ENCODE measurements around the gene PTAFR. TPM values are rescaled to one million over a fixed set of nuclear protein-coding genes. Genes with fewer than 3 reads are reported as not detected.

The PTAFR gene
- total RNA-seq, 5 donors from 2014 or later (not counting 1 experiment from before 2014, with no cell fraction given), result 0.37 to 3.8 (median 0.95) TPM

GRCh38 chr1:28172713-28173150 is 3.8 kb downstream of the PTAFR start:
- no peak overlapping the region for H3K27ac ChIP-seq (ENCODE audit: low read length)
- Mint-ChIP-seq H3K4me3 (peak overlapping the region; percentile 17 to 78 (median 59)), H3K4me1 (peaks cover 43 to 67% (median 45%) of the 10 kb centered on the region in 3 donors), H3K27ac (peak overlapping the region; percentile 47 to 64), H3K9me3 (no peaks in the 10 kb centered on the region), H3K27me3 (no peaks in the 10 kb centered on the region), H3K36me3 (no peaks in the 10 kb centered on the region)
- peaks cover 17 to 54% of the 10 kb centered on the region in 2 experiments for H3K4me1 ChIP-seq (ENCODE audit: control insufficient read depth in 1 of 2, extremely low read depth in 1 of 2, insufficient read depth in 2 of 2, low read length in 2 of 2)
- DNase-seq (peak in 21 of 35 experiments; percentile 3 to 51 (median 24)), ATAC-seq (replicated peaks in 1 of 4) (peak in 2 of 4 experiments; percentile 35 to 43)
- H3K36me3 ChIP-seq (ENCODE audit: control insufficient read depth in 2 of 2, extremely low read depth in 1 of 2, insufficient read depth in 1 of 2, low read length in 1 of 2), result no peaks in the 10 kb centered on the region
- no peak overlapping the region for H3K4me3 ChIP-seq (ENCODE audit: control insufficient read depth in 1 of 2, extremely low read depth in 1 of 2, low read length in 1 of 2)
- CTCF ChIA-PET, result no interaction called here
- WGBS (ENCODE audit: insufficient coverage), result 10% methylated on average over 4 of the region's 8 CpGs
- peaks cover 0 to 17% of the 10 kb centered on the region in 2 experiments for H3K27me3 ChIP-seq (replicated peaks in 1 of 2; ENCODE audit: control insufficient read depth in 2 of 2, extremely low read depth in 1 of 2, insufficient read depth in 2 of 2, low read length in 1 of 2)
- H3K9me3 ChIP-seq, result no peaks in the 10 kb centered on the region
- POLR2A ChIA-PET, result interaction anchor here in 1 of 2 donors (0.6 to 0.7 kb wide), 2 partner anchors 124 to 743 kb away, joined by 5 read pairs; no protein-coding TSS in a partner anchor

DNA sequence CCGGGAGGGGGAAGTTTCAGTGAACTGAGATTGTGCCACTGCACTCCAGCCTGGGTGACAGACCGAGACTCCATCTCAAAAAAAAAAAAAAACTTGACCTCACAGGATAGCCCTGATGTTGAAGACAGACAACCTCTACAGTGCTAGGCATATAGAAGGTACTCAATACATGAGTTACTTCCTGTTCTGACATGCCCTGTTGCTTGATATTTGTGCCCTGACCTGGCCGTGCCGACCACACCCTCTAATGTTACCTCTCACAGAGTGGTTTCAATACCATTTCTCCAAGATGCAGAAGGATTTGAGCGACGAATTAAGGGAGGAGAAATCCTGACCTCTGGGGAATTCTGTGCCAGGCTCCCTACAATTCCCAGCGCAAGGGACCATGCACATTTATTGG is 5.2 kb downstream of the PTAFR start:
- Histone ChIP-seq H3K9me3 (no peaks in the 10 kb centered on the region), H3K27me3 (replicated peaks in 1 of 2; ENCODE audit: control insufficient read depth in 2 of 2, extremely low read depth in 1 of 2, insufficient read depth in 2 of 2, low read length in 1 of 2) (peaks cover 0 to 17% of the 10 kb centered on the region in 2 experiments), H3K36me3 (ENCODE audit: control insufficient read depth in 2 of 2, extremely low read depth in 1 of 2, insufficient read depth in 1 of 2, low read length in 1 of 2) (peaks cover 0 to 2% of the 10 kb centered on the region in 2 donors), H3K4me3 (ENCODE audit: control insufficient read depth in 1 of 2, extremely low read depth in 1 of 2, low read length in 1 of 2) (no peak overlapping the region), H3K27ac (ENCODE audit: low read length) (no peak overlapping the region), H3K4me1 (ENCODE audit: control insufficient read depth in 1 of 2, extremely low read depth in 1 of 2, insufficient read depth in 2 of 2, low read length in 2 of 2) (peaks cover 17 to 54% of the 10 kb centered on the region in 2 experiments)
- peak overlapping the region in 1 of 2 donors; percentile 24 for H3K27ac Mint-ChIP-seq
- DNase-seq, result no peak
- no peak for ATAC-seq (replicated peaks in 1 of 4)
- H3K9me3 Mint-ChIP-seq, result no peaks in the 10 kb centered on the region
- peaks cover 43 to 61% (median 45%) of the 10 kb centered on the region in 3 donors for H3K4me1 Mint-ChIP-seq
- no peak overlapping the region for H3K4me3 Mint-ChIP-seq
- H3K36me3 Mint-ChIP-seq, result no peaks in the 10 kb centered on the region
- no peaks in the 10 kb centered on the region for H3K27me3 Mint-ChIP-seq
- ChIA-PET POLR2A (no interaction called here), CTCF (no interaction called here)
- 80% methylated on average over 2 of the region's 7 CpGs for WGBS (ENCODE audit: insufficient coverage)

GRCh38 chr1:28170001-28170596 is 6.4 kb downstream of the PTAFR start:
- H3K4me1 Mint-ChIP-seq, result peaks cover 43 to 59% (median 45%) of the 10 kb centered on the region in 3 donors
- H3K36me3 Mint-ChIP-seq, result no peaks in the 10 kb centered on the region
- no peak for DNase-seq
- ChIA-PET POLR2A (no interaction called here), CTCF (interaction anchor here (0.6 to 1.2 kb wide), 5 partner anchors 16 to 82 kb away, joined by 3 to 5 read pairs (median 3); partner anchors contain the start of gene EYA3 (in 1 of the 2))
- peaks cover 0 to 3% of the 10 kb centered on the region in 2 donors for H3K36me3 ChIP-seq (ENCODE audit: control insufficient read depth in 2 of 2, extremely low read depth in 1 of 2, insufficient read depth in 1 of 2, low read length in 1 of 2)
- no peak overlapping the region for H3K27ac ChIP-seq (ENCODE audit: low read length)
- H3K27ac Mint-ChIP-seq, result no peak overlapping the region
- peaks cover 0 to 11% of the 10 kb centered on the region in 2 experiments for H3K27me3 ChIP-seq (replicated peaks in 1 of 2; ENCODE audit: control insufficient read depth in 2 of 2, extremely low read depth in 1 of 2, insufficient read depth in 2 of 2, low read length in 1 of 2)
- H3K4me3 ChIP-seq (ENCODE audit: control insufficient read depth in 1 of 2, extremely low read depth in 1 of 2, low read length in 1 of 2), result no peak overlapping the region
- peaks cover 17 to 54% of the 10 kb centered on the region in 2 experiments for H3K4me1 ChIP-seq (ENCODE audit: control insufficient read depth in 1 of 2, extremely low read depth in 1 of 2, insufficient read depth in 2 of 2, low read length in 2 of 2)
- no peaks in the 10 kb centered on the region for H3K9me3 ChIP-seq
- no peak for ATAC-seq (replicated peaks in 1 of 4)
- no CpG with 5 or more reads among the region's 2 CpGs for WGBS (ENCODE audit: insufficient coverage)
- H3K4me3 Mint-ChIP-seq, result peak overlapping the region in 1 of 3 donors; percentile 49
- H3K9me3 Mint-ChIP-seq, result no peaks in the 10 kb centered on the region
- H3K27me3 Mint-ChIP-seq, result no peaks in the 10 kb centered on the region

GRCh38 chr1:28163496-28164161 is 12.9 kb downstream of the PTAFR start:
- H3K4me1 Mint-ChIP-seq, result peaks cover 5 to 10% (median 6%) of the 10 kb centered on the region in 3 donors
- Histone ChIP-seq H3K9me3 (no peaks in the 10 kb centered on the region), H3K36me3 (ENCODE audit: control insufficient read depth in 2 of 2, extremely low read depth in 1 of 2, insufficient read depth in 1 of 2, low read length in 1 of 2) (peaks cover 0 to 3% of the 10 kb centered on the region in 2 donors), H3K27me3 (replicated peaks in 1 of 2; ENCODE audit: control insufficient read depth in 2 of 2, extremely low read depth in 1 of 2, insufficient read depth in 2 of 2, low read length in 1 of 2) (peaks cover 0 to 6% of the 10 kb centered on the region in 2 experiments), H3K27ac (ENCODE audit: low read length) (no peak overlapping the region), H3K4me1 (ENCODE audit: control insufficient read depth in 1 of 2, extremely low read depth in 1 of 2, insufficient read depth in 2 of 2, low read length in 2 of 2) (peaks cover 2 to 4% of the 10 kb centered on the region in 2 experiments), H3K4me3 (ENCODE audit: control insufficient read depth in 1 of 2, extremely low read depth in 1 of 2, low read length in 1 of 2) (no peak overlapping the region)
- ChIA-PET POLR2A (interaction anchor here in 1 of 2 donors (0.6 kb wide), 1 partner anchor 1419 kb away, joined by 4 read pairs; no protein-coding TSS in a partner anchor), CTCF (interaction anchor here in 1 of 2 donors (0.6 kb wide), 1 partner anchor 262 kb away, joined by 3 read pairs; no protein-coding TSS in a partner anchor)
- no peaks in the 10 kb centered on the region for H3K36me3 Mint-ChIP-seq
- H3K27me3 Mint-ChIP-seq, result peaks cover 2 to 11% of the 10 kb centered on the region in 2 donors
- no peak overlapping the region for H3K4me3 Mint-ChIP-seq
- ATAC-seq (replicated peaks in 1 of 4), result no peak
- WGBS (ENCODE audit: insufficient coverage), result 100% methylated on average over 1 of the region's 4 CpGs
- no peaks in the 10 kb centered on the region for H3K9me3 Mint-ChIP-seq
- DNase-seq, result no peak
- no peak overlapping the region for H3K27ac Mint-ChIP-seq

GRCh38 chr1:28162151-28162550 is 14.3 kb downstream of the PTAFR start:
- POLR2A ChIA-PET, result no interaction called here
- DNase-seq (no peak), ATAC-seq (replicated peaks in 1 of 4) (no peak)
- Mint-ChIP-seq H3K36me3 (no peaks in the 10 kb centered on the region), H3K27me3 (peaks cover 2 to 11% of the 10 kb centered on the region in 2 donors), H3K9me3 (no peaks in the 10 kb centered on the region), H3K27ac (no peak overlapping the region), H3K4me3 (no peak overlapping the region), H3K4me1 (peaks cover 0 to 3% (median 0%) of the 10 kb centered on the region in 3 donors)
- H3K4me3 ChIP-seq (ENCODE audit: control insufficient read depth in 1 of 2, extremely low read depth in 1 of 2, low read length in 1 of 2), result no peak overlapping the region
- peaks cover 0 to 3% of the 10 kb centered on the region in 2 donors for H3K36me3 ChIP-seq (ENCODE audit: control insufficient read depth in 2 of 2, extremely low read depth in 1 of 2, insufficient read depth in 1 of 2, low read length in 1 of 2)
- no peak overlapping the region for H3K27ac ChIP-seq (ENCODE audit: low read length)
- WGBS (ENCODE audit: insufficient coverage), result 93% methylated on average over 5 of the region's 7 CpGs
- no peaks in the 10 kb centered on the region for H3K9me3 ChIP-seq
- peaks cover 0 to 6% of the 10 kb centered on the region in 2 experiments for H3K27me3 ChIP-seq (replicated peaks in 1 of 2; ENCODE audit: control insufficient read depth in 2 of 2, extremely low read depth in 1 of 2, insufficient read depth in 2 of 2, low read length in 1 of 2)
- CTCF ChIA-PET, result interaction anchor here in 1 of 2 donors (1.3 kb wide), 1 partner anchor 71 kb away, joined by 3 read pairs; no protein-coding TSS in a partner anchor
- H3K4me1 ChIP-seq (ENCODE audit: control insufficient read depth in 1 of 2, extremely low read depth in 1 of 2, insufficient read depth in 2 of 2, low read length in 2 of 2), result no peaks in the 10 kb centered on the region

DNA sequence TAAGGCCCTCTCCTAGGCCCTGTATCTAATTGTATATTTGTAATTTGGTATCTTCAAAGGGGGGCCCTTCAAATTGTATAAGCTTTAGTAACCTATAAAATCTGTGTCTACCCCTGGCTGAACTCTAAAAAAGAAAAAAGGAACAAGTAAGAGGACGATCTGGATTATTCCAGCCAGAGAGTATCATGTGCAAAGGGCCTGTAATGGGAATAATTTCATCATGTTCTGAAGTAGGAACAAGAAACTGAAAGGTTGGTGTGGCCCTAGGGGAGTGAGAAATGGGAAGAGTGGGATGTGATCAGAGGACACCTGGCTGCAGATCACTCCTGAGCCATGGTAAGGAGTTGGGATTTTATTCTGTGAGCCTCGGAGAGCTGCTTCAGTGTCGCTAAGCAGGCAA is 14.7 kb downstream of the PTAFR start:
- no peak overlapping the region for H3K27ac Mint-ChIP-seq
- H3K9me3 ChIP-seq, result no peaks in the 10 kb centered on the region
- 100% methylated on average over 3 of the region's 3 CpGs for WGBS (ENCODE audit: insufficient coverage)
- no peak overlapping the region for H3K27ac ChIP-seq (ENCODE audit: low read length)
- POLR2A ChIA-PET, result no interaction called here
- CTCF ChIA-PET, result interaction anchor here in 1 of 2 donors (1.3 kb wide), 1 partner anchor 70 kb away, joined by 3 read pairs; no protein-coding TSS in a partner anchor
- no peak overlapping the region for H3K4me3 Mint-ChIP-seq
- H3K9me3 Mint-ChIP-seq, result no peaks in the 10 kb centered on the region
- H3K36me3 ChIP-seq (ENCODE audit: control insufficient read depth in 2 of 2, extremely low read depth in 1 of 2, insufficient read depth in 1 of 2, low read length in 1 of 2), result peaks cover 0 to 3% of the 10 kb centered on the region in 2 donors
- H3K4me3 ChIP-seq (ENCODE audit: control insufficient read depth in 1 of 2, extremely low read depth in 1 of 2, low read length in 1 of 2), result no peak overlapping the region
- ATAC-seq (replicated peaks in 1 of 4) (no peak), DNase-seq (no peak)
- peaks cover 2 to 11% of the 10 kb centered on the region in 2 donors for H3K27me3 Mint-ChIP-seq
- H3K4me1 Mint-ChIP-seq, result no peaks in the 10 kb centered on the region
- H3K27me3 ChIP-seq (replicated peaks in 1 of 2; ENCODE audit: control insufficient read depth in 2 of 2, extremely low read depth in 1 of 2, insufficient read depth in 2 of 2, low read length in 1 of 2), result peaks cover 0 to 6% of the 10 kb centered on the region in 2 experiments
- no peaks in the 10 kb centered on the region for H3K36me3 Mint-ChIP-seq
- H3K4me1 ChIP-seq (ENCODE audit: control insufficient read depth in 1 of 2, extremely low read depth in 1 of 2, insufficient read depth in 2 of 2, low read length in 2 of 2), result no peaks in the 10 kb centered on the region
